Skeletal muscle satellite cell (primary cell): ENCODE results near the gene FSTL4.

Source experiments
- H3K27me3 ChIP-seq: 2 replicates; pipeline ENCODE4 v1.7.0; 2013; ENCODE audit warnings: low read length; ENCODE audit not compliant: control insufficient read depth, insufficient read depth
- H3K36me3 ChIP-seq: 2 replicates; pipeline ENCODE4 v1.7.0; 2013; ENCODE audit warnings: mild to moderate bottlenecking, control low read depth, low read length; ENCODE audit not compliant: insufficient read depth
- H3K4me1 ChIP-seq: 2 replicates; pipeline ENCODE4 v1.7.0; 2013; ENCODE audit warnings: low read length; ENCODE audit not compliant: control insufficient read depth, insufficient read depth
- H3K4me2 ChIP-seq: 2 replicates; pipeline ENCODE4 v1.7.0; 2013; ENCODE audit warnings: mild to moderate bottlenecking, low read length
- H3K4me3 ChIP-seq: 2 replicates; pipeline ENCODE4 v1.7.0; 2013; ENCODE audit warnings: low read length
- H3K9ac ChIP-seq: 2 replicates; pipeline ENCODE4 v1.7.0; 2013; ENCODE audit warnings: mild to moderate bottlenecking, low read depth, low read length, moderate library complexity
- H3K9me3 ChIP-seq: replicated peaks from 2 replicates; pipeline ENCODE4 v1.7.0; 2013; ENCODE audit warnings: mild to moderate bottlenecking, control low read depth, low read length

Gene FSTL4

DNA sequence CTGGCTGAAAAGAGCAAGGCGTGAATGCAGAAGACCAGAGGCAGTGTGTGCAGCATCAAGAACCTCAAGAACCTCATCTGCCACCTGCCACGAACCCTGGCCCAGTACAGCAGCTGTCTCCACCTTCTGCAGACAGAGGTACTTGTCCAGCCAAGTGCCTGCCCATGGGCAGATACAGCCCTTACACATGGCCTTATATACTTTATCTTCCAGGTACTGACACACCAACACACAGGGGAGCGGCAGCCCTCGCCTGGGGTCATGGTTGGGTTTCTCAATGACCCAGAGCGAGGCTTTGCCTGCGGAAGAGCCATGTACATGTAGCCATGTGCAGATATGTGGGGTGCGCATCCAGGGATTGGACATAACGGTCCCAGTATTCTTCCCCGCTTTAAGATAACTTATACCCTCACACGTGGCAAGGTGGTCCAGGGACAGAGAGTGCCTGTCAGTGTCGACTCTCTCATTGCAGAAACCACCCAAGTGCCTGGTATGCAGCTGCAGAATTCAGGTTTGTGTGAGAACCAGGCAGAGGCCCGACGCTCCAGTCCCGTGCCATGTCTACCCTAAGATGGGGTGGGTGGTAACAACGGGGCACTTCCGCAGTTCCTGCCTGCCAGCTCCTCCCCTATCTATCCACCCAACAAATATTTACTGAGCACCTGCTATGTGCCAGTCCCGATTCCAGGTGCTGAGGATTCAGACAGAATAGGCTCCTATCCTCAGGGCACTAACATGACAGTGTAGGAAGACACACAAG, 206.9 kb downstream of the FSTL4 start:
- Histone ChIP-seq H3K4me1 (no peaks in the 10 kb centered on the region), H3K9ac (no peak overlapping the region), H3K36me3 (no peaks in the 10 kb centered on the region), H3K9me3 (no peaks in the 10 kb centered on the region), H3K4me3 (no peak overlapping the region), H3K27me3 (peaks cover 4% of the 10 kb centered on the region), H3K4me2 (no peak overlapping the region)

DNA sequence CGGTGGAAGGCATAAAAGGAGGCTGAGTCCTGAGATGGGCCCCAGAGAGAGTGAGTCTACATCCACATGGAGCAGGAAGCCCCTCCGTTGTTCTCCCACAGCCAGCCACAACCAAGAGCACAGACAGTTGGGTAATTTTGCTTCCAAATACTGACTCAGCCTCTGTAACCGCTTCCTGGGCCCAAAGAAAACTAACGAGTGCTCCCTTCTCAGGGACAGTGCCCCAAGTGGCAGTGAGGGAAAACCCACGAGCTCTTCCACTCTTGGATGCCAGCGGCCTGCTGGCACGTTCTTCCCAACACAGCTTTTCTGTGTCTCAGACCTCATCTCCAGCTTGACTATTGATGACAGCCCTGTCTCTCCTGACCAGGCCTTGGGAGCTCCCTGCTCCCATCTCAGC, 207.6 kb downstream of the FSTL4 start:
- H3K4me2 ChIP-seq: no peak overlapping the region
- H3K9me3 ChIP-seq: no peaks in the 10 kb centered on the region
- H3K36me3 ChIP-seq: no peaks in the 10 kb centered on the region
- no peak overlapping the region for H3K9ac ChIP-seq
- no peak overlapping the region for H3K4me3 ChIP-seq
- no peaks in the 10 kb centered on the region for H3K4me1 ChIP-seq
- H3K27me3 ChIP-seq: peaks cover 5% of the 10 kb centered on the region

DNA sequence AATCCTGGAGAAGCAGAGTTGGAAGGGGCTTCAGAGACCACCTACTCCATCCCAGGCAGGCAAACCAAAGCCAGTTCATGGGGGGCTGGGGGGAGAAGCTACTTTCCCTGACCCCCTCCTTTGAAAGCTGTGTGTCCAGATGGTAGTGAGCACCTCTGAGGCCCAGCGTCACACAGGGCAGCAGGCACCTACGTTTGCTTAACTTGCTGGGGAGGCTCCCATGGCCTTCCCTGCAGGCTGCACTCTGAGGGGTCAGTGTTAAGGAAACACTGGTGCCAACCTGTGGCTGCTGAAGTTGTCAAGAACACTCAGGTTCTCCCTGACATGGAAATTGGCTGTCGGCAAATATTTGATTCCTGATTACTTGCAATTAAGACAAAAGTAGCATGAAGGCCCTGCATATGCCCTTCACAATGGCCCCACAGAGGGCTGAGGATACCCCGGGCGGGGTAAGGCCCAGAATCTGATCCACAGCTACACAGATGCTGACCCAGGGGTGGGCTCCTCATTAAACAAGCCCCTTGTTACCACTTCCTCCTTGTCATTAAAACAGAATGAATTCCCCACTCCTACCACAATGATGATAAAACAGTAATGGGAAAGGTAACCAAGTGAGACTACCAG, 208.5 kb downstream of the FSTL4 start:
- no peaks in the 10 kb centered on the region for H3K4me1 ChIP-seq
- H3K27me3 ChIP-seq: peaks cover 4% of the 10 kb centered on the region
- no peak overlapping the region for H3K4me3 ChIP-seq
- H3K9me3 ChIP-seq: no peaks in the 10 kb centered on the region
- H3K4me2 ChIP-seq: no peak overlapping the region
- H3K36me3 ChIP-seq: no peaks in the 10 kb centered on the region
- H3K9ac ChIP-seq: no peak overlapping the region

DNA sequence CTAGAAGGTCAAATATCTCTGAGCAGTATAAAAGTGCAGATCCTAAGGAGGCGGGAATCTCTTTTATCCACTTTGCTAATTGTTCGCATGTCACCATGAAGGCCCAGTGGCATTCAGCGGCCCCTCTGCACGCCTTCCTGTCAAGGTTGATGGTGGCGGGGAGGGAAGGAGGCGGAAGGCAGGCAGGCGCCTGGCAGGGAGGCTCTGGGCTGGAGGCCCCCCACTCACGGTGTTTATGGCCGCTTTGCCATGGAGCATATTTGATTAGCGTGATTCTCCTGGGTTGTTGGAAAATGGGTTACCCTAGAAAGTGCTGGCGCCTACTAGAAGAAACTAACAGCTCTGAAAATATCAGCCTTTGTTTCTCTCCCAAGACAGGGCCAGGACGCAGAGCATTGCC, 209.6 kb downstream of the FSTL4 start:
- H3K36me3 ChIP-seq: no peaks in the 10 kb centered on the region
- H3K27me3 ChIP-seq: peaks cover 4% of the 10 kb centered on the region
- no peaks in the 10 kb centered on the region for H3K9me3 ChIP-seq
- H3K4me1 ChIP-seq: no peaks in the 10 kb centered on the region
- H3K4me3 ChIP-seq: no peak overlapping the region
- no peak overlapping the region for H3K4me2 ChIP-seq
- H3K9ac ChIP-seq: no peak overlapping the region

DNA sequence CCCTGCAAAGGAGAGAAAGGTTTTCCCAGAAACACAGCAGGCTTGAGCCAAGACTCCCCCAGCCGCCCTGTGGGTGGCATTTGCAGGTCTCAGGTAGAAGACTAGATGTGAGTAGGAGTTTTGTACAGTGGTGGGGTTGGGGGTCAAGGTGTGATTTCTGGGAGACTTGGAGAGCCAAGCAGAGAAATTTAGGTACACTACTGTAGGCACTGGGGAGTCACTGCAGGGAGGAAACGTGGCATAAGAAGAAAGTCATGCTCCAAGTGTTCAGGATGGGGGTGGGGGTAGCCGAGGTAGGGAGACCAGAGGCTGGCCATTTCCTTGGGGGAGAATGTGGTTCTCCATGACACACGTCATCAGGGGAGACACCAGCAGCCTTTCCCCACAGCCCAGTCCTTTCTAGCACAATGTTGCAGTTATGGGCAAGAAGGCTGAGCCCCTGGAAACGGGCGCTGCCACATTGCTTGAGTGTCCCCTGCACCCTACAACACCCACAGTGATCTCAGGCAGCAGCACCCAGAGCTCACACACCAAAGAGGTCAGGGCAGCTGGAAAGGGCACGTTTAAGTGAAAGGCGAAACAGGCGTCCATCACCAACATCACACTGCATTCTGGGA, 210.5 kb downstream of the FSTL4 start:
- no peak overlapping the region for H3K4me3 ChIP-seq
- no peaks in the 10 kb centered on the region for H3K9me3 ChIP-seq
- H3K4me1 ChIP-seq: no peaks in the 10 kb centered on the region
- no peak overlapping the region for H3K9ac ChIP-seq
- peaks cover 4% of the 10 kb centered on the region for H3K27me3 ChIP-seq
- no peaks in the 10 kb centered on the region for H3K36me3 ChIP-seq
- no peak overlapping the region for H3K4me2 ChIP-seq

DNA sequence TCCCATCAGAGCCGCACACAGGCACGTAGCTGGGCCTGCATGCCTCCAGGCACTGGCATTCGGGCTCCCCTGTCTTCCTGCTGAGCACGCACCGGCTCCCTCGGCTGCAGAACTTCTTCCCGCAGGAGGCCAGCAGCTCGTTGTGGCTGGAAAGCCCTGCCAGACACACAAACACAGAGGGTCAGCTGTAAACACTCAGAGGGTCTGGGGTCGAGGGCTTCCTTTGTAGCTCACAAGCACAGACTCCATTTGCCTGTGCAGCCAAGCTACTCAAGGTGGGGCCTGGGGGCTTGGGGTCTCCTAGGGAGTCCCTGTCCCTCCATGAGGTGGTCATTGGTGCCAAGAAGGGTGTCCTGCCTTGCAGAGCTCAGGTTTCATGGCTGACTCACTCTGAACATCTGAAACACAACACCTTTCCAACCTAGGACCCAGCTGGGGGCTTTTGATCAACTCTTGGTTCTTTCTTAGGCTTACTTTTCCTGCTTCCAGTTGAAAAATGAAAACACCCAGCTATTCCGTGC, 211.4 kb downstream of the FSTL4 start:
- Histone ChIP-seq H3K4me3 (no peak overlapping the region), H3K36me3 (no peaks in the 10 kb centered on the region), H3K4me1 (no peaks in the 10 kb centered on the region), H3K27me3 (peaks cover 4% of the 10 kb centered on the region), H3K9ac (no peak overlapping the region), H3K4me2 (no peak overlapping the region), H3K9me3 (no peaks in the 10 kb centered on the region)

DNA sequence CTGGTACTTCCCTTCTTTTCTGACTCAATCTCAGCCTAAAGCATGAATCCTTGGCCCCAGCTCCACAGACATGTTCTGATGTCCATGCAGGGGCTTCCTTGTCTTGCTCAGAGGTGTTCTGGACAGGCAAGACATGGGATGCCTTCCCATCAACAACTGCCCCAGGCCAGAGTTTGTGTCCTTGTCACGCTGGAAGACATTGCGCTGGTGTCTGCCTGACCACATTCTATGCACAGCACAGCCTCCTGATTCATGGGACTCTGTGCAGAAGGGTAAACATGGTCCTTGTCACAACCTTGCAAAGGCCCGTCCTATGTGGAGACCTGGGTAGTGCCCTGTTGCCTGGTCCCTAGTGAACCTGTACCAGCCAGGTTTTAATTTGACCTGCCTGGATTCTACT, 212.2 kb downstream of the FSTL4 start:
- Histone ChIP-seq H3K9ac (no peak overlapping the region), H3K4me1 (no peaks in the 10 kb centered on the region), H3K36me3 (no peaks in the 10 kb centered on the region), H3K27me3 (peaks cover 4% of the 10 kb centered on the region), H3K4me2 (no peak overlapping the region), H3K9me3 (no peaks in the 10 kb centered on the region), H3K4me3 (no peak overlapping the region)

DNA sequence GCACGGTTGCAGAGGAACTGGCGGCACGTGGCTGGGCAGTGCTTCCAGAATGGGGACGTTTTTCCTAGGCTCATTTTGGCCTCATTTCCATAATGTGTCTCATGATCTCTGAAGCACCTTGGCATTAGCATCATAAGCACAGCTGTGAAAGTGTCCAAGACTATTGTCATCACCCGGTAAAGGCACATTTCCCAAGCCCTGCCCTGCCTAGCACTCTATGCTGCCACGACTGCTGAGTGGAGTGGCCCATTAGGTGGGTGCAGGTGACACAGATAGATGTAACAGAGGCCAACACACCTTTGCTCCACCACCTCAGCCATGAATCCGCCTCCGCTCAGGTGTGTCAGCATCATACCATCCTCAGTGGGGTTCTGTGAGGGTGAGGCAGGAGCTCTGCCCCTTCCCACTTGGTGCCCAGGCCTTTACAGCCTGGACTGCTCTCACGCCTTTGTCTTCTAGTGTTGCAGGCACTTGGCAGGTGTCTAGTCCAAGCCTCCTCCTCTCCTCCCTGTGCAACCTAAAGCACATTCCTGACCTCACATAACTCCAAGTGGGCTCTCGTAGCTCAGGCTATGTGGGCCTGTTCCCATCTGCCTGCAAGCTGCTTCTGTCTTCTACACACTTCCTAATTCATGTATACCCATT, 213.0 kb downstream of the FSTL4 start:
- Histone ChIP-seq H3K4me3 (no peak overlapping the region), H3K36me3 (no peaks in the 10 kb centered on the region), H3K27me3 (peaks cover 4% of the 10 kb centered on the region), H3K9me3 (no peaks in the 10 kb centered on the region), H3K9ac (no peak overlapping the region), H3K4me1 (no peaks in the 10 kb centered on the region), H3K4me2 (no peak overlapping the region)

DNA sequence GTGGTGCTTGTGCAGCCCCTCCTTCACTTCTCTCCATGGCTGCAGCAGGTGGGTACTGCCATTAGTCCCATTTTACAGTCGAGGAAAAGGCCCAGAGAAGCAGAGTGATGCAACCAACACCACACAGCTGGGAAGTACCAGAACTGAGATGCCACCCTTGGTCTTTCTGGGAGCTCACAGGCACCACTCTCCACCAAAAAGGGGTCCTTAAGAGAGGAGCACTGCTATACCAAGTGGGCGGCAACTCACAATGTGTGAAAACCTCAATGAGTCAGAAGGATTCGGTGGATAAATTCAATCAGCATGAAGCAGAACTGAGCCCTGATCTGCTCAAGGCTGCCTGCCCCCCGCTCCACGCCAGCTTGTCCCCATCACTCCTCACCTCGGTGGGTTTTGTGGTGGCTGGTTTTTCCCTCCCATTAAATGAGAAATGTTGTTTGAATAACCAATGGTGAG, 213.7 kb downstream of the FSTL4 start:
- Histone ChIP-seq H3K4me2 (no peak overlapping the region), H3K36me3 (no peaks in the 10 kb centered on the region), H3K9ac (no peak overlapping the region), H3K27me3 (peaks cover 4% of the 10 kb centered on the region), H3K9me3 (no peaks in the 10 kb centered on the region), H3K4me1 (no peaks in the 10 kb centered on the region), H3K4me3 (no peak overlapping the region)

DNA sequence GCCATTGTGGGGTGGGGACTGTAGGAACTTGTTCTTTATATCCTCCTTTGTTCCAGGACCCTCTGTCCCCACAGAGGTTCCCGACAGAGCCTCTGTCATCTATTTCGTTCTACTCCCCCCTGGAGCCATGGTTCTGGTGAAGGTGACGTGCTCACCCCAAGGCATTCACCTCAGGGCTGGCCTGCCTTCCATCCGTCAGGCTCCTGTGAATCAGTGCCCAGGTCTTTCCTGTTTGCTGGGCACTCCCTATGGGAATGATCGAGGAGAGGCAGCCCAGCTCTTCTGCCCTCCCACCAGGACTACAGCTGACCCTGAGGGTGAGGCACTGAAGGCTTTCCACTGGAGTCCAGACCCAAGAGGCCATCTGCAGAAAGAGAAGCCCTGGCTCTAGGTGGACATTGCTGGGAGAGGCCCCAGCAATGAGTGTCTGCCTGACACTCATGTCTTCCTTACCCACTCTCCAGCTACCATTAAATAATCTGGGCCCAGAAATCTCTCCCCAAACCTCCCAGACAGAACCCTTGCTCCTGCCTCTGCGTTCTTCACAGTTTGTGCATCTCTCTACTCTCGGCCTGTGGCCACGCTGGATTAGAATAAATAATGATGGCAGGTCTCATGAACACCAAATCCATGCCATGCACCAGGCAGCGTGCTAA, 214.2 kb downstream of the FSTL4 start:
- H3K4me1 ChIP-seq: no peaks in the 10 kb centered on the region
- H3K9ac ChIP-seq: no peak overlapping the region
- H3K4me3 ChIP-seq: no peak overlapping the region
- no peaks in the 10 kb centered on the region for H3K36me3 ChIP-seq
- H3K9me3 ChIP-seq: no peaks in the 10 kb centered on the region
- H3K27me3 ChIP-seq: peaks cover 4% of the 10 kb centered on the region
- no peak overlapping the region for H3K4me2 ChIP-seq

DNA sequence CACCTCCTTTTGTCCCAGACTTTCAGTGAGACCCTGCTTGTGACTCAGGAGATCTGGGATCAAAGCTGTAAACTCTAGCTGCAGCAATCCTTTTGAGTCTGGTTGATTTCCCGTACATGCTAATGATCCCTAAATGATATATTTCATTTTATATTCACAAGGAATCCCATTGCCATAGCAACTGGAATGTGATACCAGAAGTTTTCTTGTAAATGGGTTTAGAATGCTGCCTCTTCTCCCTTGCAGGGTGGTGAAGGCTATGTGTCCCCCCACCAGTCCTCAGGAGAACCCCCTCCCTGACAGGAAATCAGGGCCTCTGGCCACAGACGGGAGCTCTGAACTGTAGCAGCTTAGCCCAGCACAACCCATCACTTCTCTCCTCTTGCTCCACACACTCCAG, 215.0 kb downstream of the FSTL4 start:
- Histone ChIP-seq H3K4me1 (no peaks in the 10 kb centered on the region), H3K9ac (no peak overlapping the region), H3K4me2 (no peak overlapping the region), H3K27me3 (peaks cover 4% of the 10 kb centered on the region), H3K36me3 (no peaks in the 10 kb centered on the region), H3K9me3 (no peaks in the 10 kb centered on the region), H3K4me3 (no peak overlapping the region)
